GM23248 (cell line): ENCODE results near the gene PPP1R3C. TPM values are rescaled to one million over a fixed set of nuclear protein-coding genes. Genes with fewer than 3 reads are reported as not detected.
A peak's percentile ranks its signal among the peaks of the same experiment; 100 is the strongest.

ENCODE experiments used
- DNase-seq: peaks from one replicate; pipeline ENCODE4 v3.0.0-alpha.2; 2015
- H2AFZ ChIP-seq: fragments of 200-600 bp; sonication (generic); 2 replicates; pipeline ENCODE4 v1.6.1; 2016; ENCODE audit warnings: antibody characterized with exemption
- H3F3A ChIP-seq: fragments of 200-600 bp; sonication (generic); 2 replicates; pipeline ENCODE4 v1.6.1; 2016; ENCODE audit warnings: mild to moderate bottlenecking, antibody characterized with exemption, mixed run types; ENCODE audit not compliant: insufficient read depth
- H3K27ac ChIP-seq: fragments of 200-600 bp; sonication (generic); 2 replicates; pipeline ENCODE4 v1.5.1; 2016; ENCODE audit warnings: mild to moderate bottlenecking
- H3K27me3 ChIP-seq: fragments of 200-600 bp; sonication (generic); replicated peaks from 2 replicates; pipeline ENCODE4 v1.6.1; 2016; ENCODE audit warnings: mild to moderate bottlenecking; ENCODE audit not compliant: insufficient read depth
- H3K36me3 ChIP-seq: fragments of 200-600 bp; sonication (generic); 2 replicates; pipeline ENCODE4 v1.6.1; 2016; ENCODE audit warnings: low read depth, mild to moderate bottlenecking
- H3K4me1 ChIP-seq: fragments of 200-600 bp; sonication (generic); 2 replicates; pipeline ENCODE4 v1.6.1; 2016; ENCODE audit warnings: mild to moderate bottlenecking; ENCODE audit not compliant: insufficient read depth
- H3K4me2 ChIP-seq: fragments of 200-600 bp; sonication (generic); one replicate; pipeline ENCODE4 v1.6.1; 2016; ENCODE audit warnings: mild to moderate bottlenecking; ENCODE audit not compliant: unreplicated experiment
- H3K4me3 ChIP-seq: fragments of 200-600 bp; sonication (generic); 2 replicates; pipeline ENCODE4 v1.5.1; 2016; ENCODE audit warnings: mild to moderate bottlenecking
- H3K79me2 ChIP-seq: fragments of 200-600 bp; sonication (generic); 2 replicates; pipeline ENCODE4 v1.6.1; 2016; ENCODE audit warnings: mild to moderate bottlenecking; ENCODE audit not compliant: insufficient read depth
- H3K9ac ChIP-seq: fragments of 200-600 bp; sonication (generic); 2 replicates; pipeline ENCODE4 v1.6.1; 2016; ENCODE audit warnings: mild to moderate bottlenecking
- H3K9me2 ChIP-seq: fragments of 200-600 bp; sonication (generic); 2 replicates; pipeline ENCODE4 v1.6.1; 2016; ENCODE audit warnings: mixed run types, mild to moderate bottlenecking, moderate library complexity; ENCODE audit not compliant: insufficient read depth
- H3K9me3 ChIP-seq: fragments of 200-600 bp; sonication (generic); one replicate; pipeline ENCODE4 v1.6.1; 2017; ENCODE audit warnings: low read depth
- H4K20me1 ChIP-seq: fragments of 200-600 bp; sonication (generic); 2 replicates; pipeline ENCODE4 v1.6.0; 2016; ENCODE audit not compliant: insufficient read depth
- EZH2 ChIP-seq: fragments of 200-600 bp; sonication (generic); IDR thresholded peaks from 2 replicates; pipeline ENCODE4 v1.6.1; 2018; ENCODE audit warnings: antibody characterized with exemption, mild to moderate bottlenecking; ENCODE audit not compliant: insufficient read depth, poor library complexity, severe bottlenecking
- EZH2phosphoT487 ChIP-seq: fragments of 200-600 bp; sonication (generic); IDR thresholded peaks from 2 replicates; pipeline ENCODE4 v1.6.1; 2018; ENCODE audit warnings: antibody characterized with exemption, moderate library complexity, mild to moderate bottlenecking, low read depth; ENCODE audit not compliant: insufficient read depth
- WGBS, 2 experiments: methylation state at CpG; one replicate each; pipeline ENCODE4 v1.1.6; 2015 to 2017; ENCODE audit warnings: low lambda C conversion rate in 2 of 2, low coverage in 1 of 2; ENCODE audit errors: missing lambda C conversion rate in 2 of 2; 5-methylcytosine and 5-hydroxymethylcytosine counted together
- in situ Hi-C: fragments of 300-500 bp; cut with MboI; formaldehyde crosslinking; loops from 2 replicates; pipeline ENCODE4 v1.15.0; 2020
- polyA plus RNA-seq: library from polyadenylated mRNA; unstranded; fragments of >200 nt; fragmentation: Nextera tagmentation; extraction: Ambion mirVana; gene quantifications from 2 replicates; pipeline ENCODE4 v1.2.1, GENCODE V29; 2016
- total RNA-seq: library from RNA; depleted of rRNA; stranded (reverse); fragments of >200 nt; shearing (Covaris generic); gene quantifications from 2 replicates; pipeline ENCODE4 v1.2.3, GENCODE V29; 2014

The PPP1R3C gene
- total and polyA plus RNA-seq, 2 experiments from 2014 or later: 99.9 to 193 TPM

- peaks cover 33% of the 10 kb centered on the region for H3F3A ChIP-seq
- TF ChIP-seq EZH2 (no peak), EZH2phosphoT487 (no peak)
- H3K4me3 ChIP-seq: no peak overlapping the region
- in situ Hi-C loops: no loop called here
- H3K9me3 ChIP-seq: no peaks in the 10 kb centered on the region
- peak overlapping the region; percentile 47; the same call in 1 of the 2 replicates for H2AFZ ChIP-seq
- H3K9ac ChIP-seq: peak overlapping the region; percentile 53
- H3K27ac ChIP-seq: peak overlapping the region; percentile 86
- no peaks in the 10 kb centered on the region for H3K27me3 ChIP-seq
- 0% methylated on average over 1 of the region's 1 CpG for WGBS, 2 experiments
- H3K79me2 ChIP-seq: no peaks in the 10 kb centered on the region
- peak overlapping the region; percentile 57 for H3K4me2 ChIP-seq
- H3K4me1 ChIP-seq: peaks cover 48% of the 10 kb centered on the region
- no peaks in the 10 kb centered on the region for H4K20me1 ChIP-seq
- H3K36me3 ChIP-seq: no peaks in the 10 kb centered on the region
- no peaks in the 10 kb centered on the region; the same call in 1 of the 2 replicates for H3K9me2 ChIP-seq
- DNase-seq: peak; percentile 85
Observed at GRCh38 chr10:91596825-91597196, 36.1 kb downstream of the PPP1R3C start.

DNA sequence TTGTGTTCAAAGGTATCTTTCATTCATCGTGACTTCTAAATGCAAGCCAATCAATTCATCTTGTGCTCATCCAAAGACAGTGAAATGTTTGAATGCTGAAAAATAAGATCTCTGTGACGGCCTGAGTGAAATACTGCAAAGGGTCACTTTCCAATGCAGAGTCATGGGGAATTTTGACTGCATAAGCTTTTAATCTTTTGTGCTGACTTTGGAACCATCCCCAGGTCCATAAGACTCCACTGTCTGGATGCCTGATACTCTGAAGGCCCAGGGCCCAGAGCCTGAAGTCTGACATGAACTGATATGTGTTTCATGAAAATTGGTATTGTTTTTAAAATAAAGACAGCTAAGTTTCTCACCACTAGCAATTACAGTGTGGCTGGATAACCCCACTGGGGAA is 39.0 kb downstream of the PPP1R3C start:
- Histone ChIP-seq H3K4me1 (peaks cover 69% of the 10 kb centered on the region), H3K27ac (no peak overlapping the region)

DNA sequence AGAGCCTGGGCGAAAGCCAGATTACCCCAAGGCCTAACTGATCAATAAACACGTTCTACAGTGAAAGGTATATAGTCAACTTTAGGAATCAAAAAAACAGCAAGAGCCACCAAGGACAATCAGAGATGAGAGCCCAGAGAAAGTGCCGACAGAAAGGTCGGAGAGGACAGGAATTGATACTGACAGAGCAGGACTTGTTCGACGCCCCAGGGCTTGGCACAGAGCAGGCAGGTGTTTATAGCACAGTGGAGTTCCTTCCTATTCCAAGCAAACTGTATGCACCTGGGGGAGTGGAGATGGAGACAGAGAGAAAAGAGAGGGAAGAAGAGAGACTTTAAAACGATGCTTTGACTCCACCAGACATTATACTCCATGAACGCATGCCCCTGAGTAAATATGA is 39.5 kb downstream of the PPP1R3C start:
- no peak overlapping the region for H3K27ac ChIP-seq
- in situ Hi-C loops: no loop called here

More for the DNA sequence above, 39.0 kb downstream of the PPP1R3C start:
- no peak overlapping the region for H3K9ac ChIP-seq
- H3K27me3 ChIP-seq: no peaks in the 10 kb centered on the region
- no peak overlapping the region for H3K4me3 ChIP-seq
- no peaks in the 10 kb centered on the region for H3K79me2 ChIP-seq
- H3K36me3 ChIP-seq: no peaks in the 10 kb centered on the region
- TF ChIP-seq EZH2phosphoT487 (no peak), EZH2 (no peak)
- in situ Hi-C loops: no loop called here
- no peak for DNase-seq
- no peaks in the 10 kb centered on the region for H3K9me3 ChIP-seq
- no peak overlapping the region for H2AFZ ChIP-seq
- 84 to 93% methylated on average over 2 of the region's 2 CpGs for WGBS, 2 experiments
- H4K20me1 ChIP-seq: no peaks in the 10 kb centered on the region
- no peaks in the 10 kb centered on the region for H3K9me2 ChIP-seq
- peaks cover 51% of the 10 kb centered on the region for H3F3A ChIP-seq
- no peak overlapping the region for H3K4me2 ChIP-seq

DNA sequence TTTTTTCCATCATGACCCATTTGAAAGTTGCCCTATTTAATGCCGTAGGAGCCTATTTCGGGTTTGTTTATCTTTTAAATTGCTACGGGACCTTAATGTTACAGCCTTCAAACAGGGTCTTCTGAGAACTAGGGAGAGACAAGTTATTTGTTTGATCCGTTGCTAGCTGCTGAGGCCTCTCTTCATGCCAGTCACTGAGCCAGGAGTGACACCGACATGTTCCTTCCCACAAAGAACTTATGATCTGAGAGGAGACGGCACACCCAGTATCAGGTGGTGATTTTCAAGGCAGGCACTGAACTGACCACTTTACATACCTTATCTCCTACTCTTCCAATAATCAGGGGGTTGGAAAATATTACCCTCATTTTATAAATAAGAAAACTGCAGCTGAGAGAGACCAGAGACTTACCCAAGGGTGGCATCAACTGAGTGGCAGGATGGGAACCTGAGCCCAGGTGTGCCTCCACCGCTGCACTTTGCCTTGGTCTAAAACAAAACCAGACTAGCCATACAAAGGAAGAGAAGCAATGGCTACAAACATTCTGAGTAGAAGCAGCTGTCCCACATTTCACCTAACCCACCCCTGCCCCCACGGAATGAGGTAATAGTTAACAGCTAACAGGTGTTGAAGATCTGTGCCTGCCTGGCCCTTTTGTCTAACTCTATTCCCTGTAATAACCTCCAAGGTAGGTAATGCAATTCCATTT is 40.5 kb downstream of the PPP1R3C start:
- Histone ChIP-seq H2AFZ (peak overlapping the region; percentile 48), H3K4me2 (no peak overlapping the region), H3K4me1 (peaks cover 68% of the 10 kb centered on the region), H4K20me1 (no peaks in the 10 kb centered on the region), H3K79me2 (no peaks in the 10 kb centered on the region), H3K27me3 (no peaks in the 10 kb centered on the region), H3K36me3 (no peaks in the 10 kb centered on the region), H3K9me2 (no peaks in the 10 kb centered on the region), H3K27ac (peak overlapping the region; percentile 91; the same call in 1 of the 2 replicates), H3K9ac (0 out of 2 replicates have a peak overlapping the region, but pooled peaks have one; percentile 58), H3K4me3 (no peak overlapping the region), H3F3A (peaks cover 50% of the 10 kb centered on the region), H3K9me3 (no peaks in the 10 kb centered on the region)
- DNase-seq: no peak
- TF ChIP-seq EZH2phosphoT487: no peak
- TF ChIP-seq EZH2: no peak
- in situ Hi-C loops: no loop called here
- WGBS, 2 experiments: 49% methylated on average over 8 of the region's 8 CpGs

More for the DNA sequence above, 39.5 kb downstream of the PPP1R3C start:
- no peak overlapping the region for H2AFZ ChIP-seq
- no peaks in the 10 kb centered on the region for H3K27me3 ChIP-seq
- no peaks in the 10 kb centered on the region for H3K79me2 ChIP-seq
- no peak overlapping the region for H3K4me2 ChIP-seq
- no peaks in the 10 kb centered on the region for H3K9me3 ChIP-seq
- no peak overlapping the region for H3K9ac ChIP-seq
- H3K36me3 ChIP-seq: no peaks in the 10 kb centered on the region
- 80 to 82% methylated on average over 8 of the region's 8 CpGs for WGBS, 2 experiments
- no peak for TF ChIP-seq EZH2
- TF ChIP-seq EZH2phosphoT487: no peak
- no peak for DNase-seq
- H3K4me3 ChIP-seq: no peak overlapping the region
- no peaks in the 10 kb centered on the region for H3K9me2 ChIP-seq
- H3F3A ChIP-seq: peaks cover 51% of the 10 kb centered on the region
- H4K20me1 ChIP-seq: no peaks in the 10 kb centered on the region
- H3K4me1 ChIP-seq: peaks cover 69% of the 10 kb centered on the region
